LNCaP clone FGC (cell line): Measurements from ENCODE around the gene GRIA2.
"Not testable (repeated sequence)": the region's sequence is repeated elsewhere in the genome, so short reads cannot be mapped to it uniquely, and the experiment has no call there.

Source experiments
- DNase-seq: peaks from one replicate; pipeline ENCODE4 v3.0.0-alpha.2; 2011; ENCODE audit warnings: low read depth
- H3K4me3 ChIP-seq: 2 replicates; pipeline ENCODE4 v1.5.1; 2011; ENCODE audit warnings: mild to moderate bottlenecking, low read depth, low read length, control low read depth
- CTCF ChIP-seq: IDR thresholded peaks from 2 replicates; pipeline ENCODE4 v1.5.1; 2012; ENCODE audit warnings: mild to moderate bottlenecking; ENCODE audit not compliant: control insufficient read depth, insufficient read depth; ENCODE audit errors: extremely low read depth

The GRIA2 gene

GRCh38 chr4:157245351-157245750 lies 24.8 kb downstream of the GRIA2 start:
- no peak for DNase-seq
- TF ChIP-seq CTCF: no peak
- no peak overlapping the region for H3K4me3 ChIP-seq

DNA sequence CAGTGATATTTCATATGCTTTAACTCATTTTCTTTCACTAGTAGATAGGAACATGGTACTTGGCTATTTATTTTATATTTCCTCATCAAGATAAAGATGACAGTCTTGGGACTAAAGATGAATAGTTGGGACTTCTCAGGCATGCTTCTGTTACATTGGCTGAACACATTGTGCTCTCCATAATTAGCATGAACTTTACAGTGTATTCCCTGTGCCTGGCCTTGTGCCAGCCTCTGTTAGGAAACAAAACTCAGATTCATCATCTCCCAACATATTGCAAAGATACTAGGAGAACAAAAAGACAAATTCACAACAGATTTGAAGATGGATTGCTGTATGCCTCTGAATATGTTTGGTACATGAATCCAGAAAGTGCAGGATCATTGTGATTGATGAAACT lies 26.4 kb downstream of the GRIA2 start:
- DNase-seq: no peak
- no peak for TF ChIP-seq CTCF
- H3K4me3 ChIP-seq: no peak overlapping the region

DNA sequence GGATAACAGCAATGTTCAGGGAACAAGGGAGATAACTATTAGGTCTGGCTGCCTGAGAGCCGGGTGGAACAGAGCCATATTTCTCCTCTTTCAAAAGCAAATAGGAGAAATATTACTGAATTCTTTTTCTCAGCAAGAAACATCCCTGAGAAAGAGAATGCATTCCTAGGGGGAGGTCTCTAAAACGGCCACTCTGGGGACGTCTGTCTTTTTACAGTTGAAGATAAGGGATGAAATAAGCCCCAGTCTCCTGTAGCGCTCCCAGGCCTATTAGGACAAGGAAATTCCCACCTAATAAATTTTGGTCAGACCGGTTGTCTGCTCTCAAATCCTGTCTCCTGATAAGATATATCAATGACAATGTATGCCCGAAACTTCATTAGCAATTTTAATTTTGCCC lies 37.6 kb downstream of the GRIA2 start:
- not testable (repeated sequence) for DNase-seq, H3K4me3 ChIP-seq

GRCh38 chr4:157265281-157265680 lies 44.8 kb downstream of the GRIA2 start:
- TF ChIP-seq CTCF: no peak
- H3K4me3 ChIP-seq: no peak overlapping the region
- no peak for DNase-seq

DNA sequence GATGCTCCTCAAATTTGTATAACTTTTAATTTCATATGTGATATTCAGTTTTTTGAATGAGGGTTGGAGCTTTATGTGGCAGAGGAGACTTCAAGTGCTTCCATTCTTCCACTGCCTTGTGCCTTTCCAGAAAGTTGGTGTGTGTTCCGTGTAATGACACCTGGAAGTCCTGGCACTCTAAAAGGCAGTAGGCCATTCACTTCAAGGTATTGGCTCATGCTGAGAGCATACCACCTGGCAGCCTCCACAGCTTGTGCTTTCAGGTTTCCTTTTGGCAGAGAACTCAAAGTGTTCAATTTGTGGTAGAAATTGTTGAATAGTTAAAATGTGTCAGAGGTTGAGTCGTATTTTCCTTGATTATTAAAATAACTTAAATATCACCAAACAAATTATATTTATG lies 49.6 kb downstream of the GRIA2 start:
- no peak overlapping the region for H3K4me3 ChIP-seq
- TF ChIP-seq CTCF: no peak
- DNase-seq: no peak

DNA sequence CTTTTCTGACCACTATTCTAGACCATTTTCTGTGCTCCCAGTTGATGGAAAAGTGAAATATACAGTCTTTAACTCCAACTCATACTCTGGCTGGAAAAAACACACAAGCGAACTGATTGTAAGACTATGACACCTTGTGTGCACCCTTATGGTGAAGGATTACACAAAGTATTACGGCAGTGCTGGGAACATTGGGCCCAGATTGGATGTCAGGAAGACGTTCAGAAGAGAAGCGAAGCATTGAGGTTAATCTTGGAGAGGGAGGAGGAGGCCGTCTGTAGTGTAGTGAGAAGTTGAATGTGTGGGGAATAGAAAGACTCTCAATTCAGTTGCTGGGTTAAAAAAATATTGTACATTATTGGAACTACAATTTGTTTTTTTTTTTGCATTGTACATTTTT lies 50.0 kb downstream of the GRIA2 start:
- H3K4me3 ChIP-seq: no peak overlapping the region
- no peak for TF ChIP-seq CTCF
- no peak for DNase-seq

DNA sequence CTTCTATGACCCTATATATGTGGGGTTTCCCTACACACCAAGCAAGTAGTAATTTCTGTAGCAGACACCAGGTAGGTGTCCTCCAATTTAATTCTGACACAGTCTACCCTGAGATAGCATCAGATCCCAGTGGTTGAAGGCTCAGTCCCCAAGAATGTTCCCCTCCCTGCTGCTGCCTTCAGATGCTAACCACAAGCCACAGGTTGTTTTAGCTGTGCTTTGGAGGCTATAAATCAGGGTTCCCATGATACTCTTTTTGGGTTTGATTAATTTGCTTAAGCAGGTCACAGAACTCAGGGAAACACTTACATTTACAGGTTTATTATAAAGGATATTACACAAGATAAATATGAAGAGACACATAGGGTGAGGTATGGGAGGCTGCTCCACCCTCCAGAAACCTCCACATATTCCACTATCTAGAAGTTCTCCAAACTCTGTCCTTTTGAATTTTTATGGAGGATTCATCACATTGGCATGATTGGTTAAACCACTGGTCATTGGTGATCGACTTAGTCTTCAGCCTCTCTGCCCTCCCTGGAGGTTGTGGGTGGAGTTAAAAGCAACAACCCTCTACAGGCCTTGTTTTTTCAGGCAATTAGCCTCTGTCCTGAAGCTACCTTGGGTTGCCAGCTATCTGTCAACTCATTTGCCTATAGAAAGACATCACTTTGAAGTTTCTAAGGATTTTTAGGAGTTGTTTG lies 50.8 kb downstream of the GRIA2 start:
- no peak for DNase-seq
- TF ChIP-seq CTCF: no peak
- no peak overlapping the region for H3K4me3 ChIP-seq
